Endodermal cell (in vitro differentiated cells): Measurements from ENCODE around the gene LEF1. TPM values are rescaled to one million over a fixed set of nuclear protein-coding genes. Genes with fewer than 3 reads are reported as not detected.
A peak's percentile ranks its signal among the peaks of the same experiment; 100 is the strongest.

Source experiments
- DNase-seq: peaks from one replicate; pipeline ENCODE4 v3.0.0-alpha.2; 2017
- H3K27ac ChIP-seq: 2 replicates; pipeline ENCODE4 v1.5.1; 2013; ENCODE audit warnings: mild to moderate bottlenecking, low read depth, low read length, moderate library complexity
- H3K27me3 ChIP-seq: 2 replicates; pipeline ENCODE4 v1.6.1; 2013; ENCODE audit warnings: mild to moderate bottlenecking, low read length, moderate library complexity; ENCODE audit not compliant: insufficient read depth, control insufficient read depth, poor library complexity, severe bottlenecking
- H3K36me3 ChIP-seq: 2 replicates; pipeline ENCODE4 v1.7.0; 2013; ENCODE audit warnings: mild to moderate bottlenecking, low read length, moderate library complexity; ENCODE audit not compliant: control insufficient read depth, insufficient read depth
- H3K4me1 ChIP-seq: one replicate; pipeline ENCODE4 v1.7.0; 2013; ENCODE audit warnings: low read length; ENCODE audit not compliant: control insufficient read depth, insufficient read depth
- H3K4me3 ChIP-seq: 2 replicates; pipeline ENCODE4 v1.5.1; 2013; ENCODE audit warnings: mild to moderate bottlenecking, low read length, moderate library complexity
- H3K9ac ChIP-seq: 2 replicates; pipeline ENCODE4 v1.6.1; 2013; ENCODE audit warnings: mild to moderate bottlenecking, low read length, moderate library complexity; ENCODE audit not compliant: poor library complexity, severe bottlenecking; ENCODE audit errors: extremely low read depth
- H3K9me3 ChIP-seq: 2 replicates; pipeline ENCODE4 v1.6.1; 2013; ENCODE audit warnings: mild to moderate bottlenecking, low read length, moderate library complexity; ENCODE audit not compliant: control insufficient read depth
- H3K27ac Mint-ChIP-seq: 2 replicates; pipeline ENCODE4 v1.8.0; 2020; ENCODE audit warnings: mixed read lengths
- H3K27me3 Mint-ChIP-seq: 2 replicates; pipeline ENCODE4 v1.8.0; 2021; ENCODE audit warnings: mild to moderate bottlenecking, mixed read lengths; ENCODE audit not compliant: insufficient read depth
- H3K36me3 Mint-ChIP-seq: 2 replicates; pipeline ENCODE4 v1.8.0; 2020; ENCODE audit warnings: low read depth, mixed read lengths
- H3K4me1 Mint-ChIP-seq: 2 replicates; pipeline ENCODE4 v1.8.0; 2020; ENCODE audit warnings: mixed read lengths
- H3K4me3 Mint-ChIP-seq: 2 replicates; pipeline ENCODE4 v1.8.0; 2020; ENCODE audit warnings: mild to moderate bottlenecking, moderate library complexity, mixed read lengths
- H3K9me3 Mint-ChIP-seq: 2 replicates; pipeline ENCODE4 v1.8.0; 2020; ENCODE audit warnings: mild to moderate bottlenecking, mixed read lengths
- CTCF ChIP-seq: fragments of 200-600 bp; sonication (generic); conservative IDR thresholded peaks from 2 replicates; pipeline ENCODE4 v1.5.0; 2021; ENCODE audit warnings: antibody characterized with exemption, mild to moderate bottlenecking
- WGBS, 2 experiments: methylation state at CpG; one replicate each; pipeline versions ENCODE4 v1.1.5 to v1.1.7; 2013; ENCODE audit warnings: missing lambda C conversion rate in 2 of 2, mixed read lengths in 1 of 2; ENCODE audit not compliant: insufficient coverage in 1 of 2, insufficient read length in 1 of 2; 5-methylcytosine and 5-hydroxymethylcytosine counted together
- total RNA-seq, 2 donors: library from RNA; stranded (reverse); fragmentation: NEBNext Ultra II Directional in 1 of 2; extraction: Animal tissue kit (Norgen Biotek cat#: 25700) in 1 of 2; gene quantifications; 2 replicates in 1 of 2; 3 replicates in 1 of 2; pipeline ENCODE4 v1.2.1, GENCODE V29; 2021

Gene LEF1
- total RNA-seq, 2 donors from 2014 or later, result 0.95 to 1.6 TPM

DNA sequence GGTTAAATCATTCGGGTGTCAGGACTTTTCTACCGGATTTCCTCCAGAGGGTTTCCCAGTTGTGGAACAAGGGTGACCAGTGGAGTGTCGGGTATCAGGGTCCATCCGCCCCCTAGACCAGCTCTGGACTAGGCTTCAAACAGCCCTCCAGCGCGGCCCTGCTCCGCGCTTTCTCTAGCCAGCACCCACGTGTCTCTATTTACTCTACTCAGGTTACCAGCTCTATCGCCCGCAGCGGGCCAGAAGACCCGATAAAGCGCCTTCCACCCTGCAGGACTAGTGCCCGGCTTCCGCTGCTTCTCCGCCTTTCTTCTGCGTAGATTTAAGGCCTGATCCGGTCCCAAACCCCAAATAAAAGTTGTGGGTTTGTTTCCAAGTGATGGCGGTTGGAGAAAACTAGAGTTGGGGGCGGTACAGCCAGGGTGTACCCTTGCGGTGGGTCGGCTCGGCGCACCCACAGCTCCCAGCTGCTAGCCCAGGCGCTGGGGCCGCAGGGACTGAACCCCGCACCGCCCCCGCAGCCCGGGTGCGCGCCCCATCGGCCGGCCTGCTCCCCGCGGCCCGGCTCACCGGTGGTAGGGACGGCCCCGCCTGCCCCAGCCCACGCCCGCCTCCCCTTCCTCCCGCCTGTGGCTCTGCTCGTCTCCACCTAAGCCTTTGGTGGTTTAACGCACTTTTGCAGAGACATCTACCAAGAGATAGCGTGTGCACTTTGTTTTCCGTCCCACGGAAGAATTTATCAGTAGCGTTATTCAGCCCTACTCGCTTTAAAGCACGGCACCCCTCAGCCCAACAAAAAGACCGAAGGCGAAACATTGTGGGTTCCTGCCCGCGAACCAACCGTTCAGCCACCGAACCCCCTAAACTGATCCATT is 2.1 kb downstream of the LEF1 start:
- Histone ChIP-seq H3K27me3 (peaks cover 97% of the 10 kb centered on the region), H3K36me3 (no peaks in the 10 kb centered on the region), H3K9ac (no peak overlapping the region), H3K27ac (no peak overlapping the region), H3K9me3 (no peaks in the 10 kb centered on the region), H3K4me3 (peak overlapping the region; percentile 81), H3K4me1 (peaks cover 8% of the 10 kb centered on the region)
- Mint-ChIP-seq H3K36me3 (no peaks in the 10 kb centered on the region), H3K4me1 (peaks cover 17% of the 10 kb centered on the region), H3K27me3 (peaks cover 93% of the 10 kb centered on the region), H3K4me3 (peak overlapping the region; percentile 67), H3K9me3 (no peaks in the 10 kb centered on the region), H3K27ac (no peak overlapping the region)
- DNase-seq, result peak; percentile 90
- 1% methylated on average over 31 to 58 of the region's 58 CpGs for WGBS, 2 experiments
- TF ChIP-seq CTCF, result peak; percentile 55

DNA sequence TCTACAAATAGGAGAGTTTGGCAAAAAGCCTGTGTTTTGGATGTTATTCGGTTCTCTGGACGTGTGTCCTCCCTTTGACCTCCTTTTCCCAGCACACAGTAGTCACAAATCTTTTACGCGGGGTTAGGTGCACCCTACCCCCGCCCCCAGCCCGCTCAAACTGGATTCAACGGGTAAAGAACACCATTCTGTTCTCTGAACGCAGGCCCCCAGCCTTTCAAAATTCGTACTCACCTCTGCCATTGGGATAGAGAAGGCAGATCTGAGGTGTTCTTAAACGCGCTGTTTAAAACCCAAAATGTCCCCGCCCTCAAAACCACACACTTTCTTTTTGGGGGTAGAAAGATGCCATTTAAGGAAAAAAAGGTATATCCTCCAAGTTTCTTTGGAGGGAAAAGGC is 2.7 kb downstream of the LEF1 start:
- Mint-ChIP-seq H3K27me3 (peaks cover 89% of the 10 kb centered on the region), H3K4me1 (peaks cover 11% of the 10 kb centered on the region), H3K36me3 (no peaks in the 10 kb centered on the region), H3K27ac (no peak overlapping the region), H3K9me3 (no peaks in the 10 kb centered on the region), H3K4me3 (peak overlapping the region; percentile 67)
- peak overlapping the region; percentile 81 for H3K4me3 ChIP-seq
- no peak overlapping the region for H3K9ac ChIP-seq
- TF ChIP-seq CTCF, result no peak
- no peaks in the 10 kb centered on the region for H3K9me3 ChIP-seq
- peaks cover 92% of the 10 kb centered on the region for H3K27me3 ChIP-seq
- H3K36me3 ChIP-seq, result no peaks in the 10 kb centered on the region
- H3K4me1 ChIP-seq, result peaks cover 3% of the 10 kb centered on the region
- 23% methylated on average over 12 of the region's 12 CpGs; no CpG with 5 or more reads in 1 of the 2 experiments for WGBS, 2 experiments
- no peak overlapping the region for H3K27ac ChIP-seq
- DNase-seq, result no peak

DNA sequence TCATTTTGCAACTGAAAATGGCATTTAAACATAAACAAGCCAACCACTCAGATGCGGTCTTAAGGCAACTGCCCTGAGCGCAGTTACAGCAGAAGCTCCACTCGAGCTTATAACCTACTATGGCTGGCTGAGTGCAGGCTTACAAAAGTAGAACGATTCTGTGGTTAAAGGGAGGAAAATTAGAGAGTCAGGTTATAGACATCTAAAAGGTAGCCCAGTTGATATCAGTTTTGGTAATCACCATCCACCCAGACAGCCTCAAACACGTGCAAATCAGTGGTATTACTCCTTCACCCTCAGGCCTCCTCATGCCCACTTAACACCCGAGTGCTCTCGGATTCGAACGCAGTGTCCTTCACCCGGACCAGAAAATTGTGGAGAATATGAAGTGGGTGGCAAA is 3.1 kb downstream of the LEF1 start:
- H3K27me3 Mint-ChIP-seq, result peaks cover 84% of the 10 kb centered on the region
- no peaks in the 10 kb centered on the region for H3K36me3 Mint-ChIP-seq
- Histone ChIP-seq H3K36me3 (no peaks in the 10 kb centered on the region), H3K9me3 (no peaks in the 10 kb centered on the region), H3K4me1 (peaks cover 3% of the 10 kb centered on the region), H3K9ac (no peak overlapping the region), H3K4me3 (no peak overlapping the region), H3K27ac (no peak overlapping the region), H3K27me3 (peaks cover 90% of the 10 kb centered on the region)
- DNase-seq, result no peak
- no peaks in the 10 kb centered on the region for H3K9me3 Mint-ChIP-seq
- H3K4me1 Mint-ChIP-seq, result peaks cover 14% of the 10 kb centered on the region
- H3K27ac Mint-ChIP-seq, result no peak overlapping the region
- WGBS, 2 experiments, result 65 to 70% methylated on average over 2 to 10 of the region's 10 CpGs
- H3K4me3 Mint-ChIP-seq, result no peak overlapping the region
- TF ChIP-seq CTCF, result no peak
